ENCODE measurements around the gene CRYZL1.

CRYZL1 gene

GRCh38 chr21:33567914-33568313 is 73.6 kb downstream of the CRYZL1 start:
- Histone ChIP-seq H3K9ac (ENCODE audit: insufficient read length) (no peak overlapping the region), H3K36me3 (ENCODE audit: insufficient read depth, low read length) (peaks cover 89% of the 10 kb centered on the region), H3K27ac (no peak overlapping the region), H3K4me3 (no peak overlapping the region), H3K9me3 (ENCODE audit: low read depth, low read length) (no peaks in the 10 kb centered on the region)
- TF ChIP-seq FOXP2 (optimal IDR thresholded peaks at IDR 0.05; ENCODE audit: control extremely low read depth, extremely low read length, insufficient read depth) (no peak), POLR2AphosphoS5 (IDR thresholded peaks at IDR 0.05; ENCODE audit: borderline replicate concordance, low read depth, low read length) (no peak), EZH2 (IDR thresholded peaks at IDR 0.05) (no peak)
- DNase-seq (ENCODE audit: low read depth, low spot score) = no peak

GRCh38 chr21:33566514-33566913 is 75.0 kb downstream of the CRYZL1 start:
- Histone ChIP-seq H3K9ac (ENCODE audit: insufficient read length) (no peak overlapping the region), H3K36me3 (ENCODE audit: insufficient read depth, low read length) (peaks cover 89% of the 10 kb centered on the region), H3K27ac (peak overlapping the region; percentile 55; the same call in 1 of the 2 replicates), H3K4me3 (no peak overlapping the region), H3K9me3 (ENCODE audit: low read depth, low read length) (no peaks in the 10 kb centered on the region)
- TF ChIP-seq EZH2 (IDR thresholded peaks at IDR 0.05) (no peak), POLR2AphosphoS5 (IDR thresholded peaks at IDR 0.05; ENCODE audit: borderline replicate concordance, low read depth, low read length) (no peak), FOXP2 (optimal IDR thresholded peaks at IDR 0.05; ENCODE audit: control extremely low read depth, extremely low read length, insufficient read depth) (no peak)
- DNase-seq (ENCODE audit: low read depth, low spot score) = no peak

- Histone ChIP-seq H3K27ac (no peak overlapping the region), H3K36me3 (ENCODE audit: insufficient read depth, low read length) (peaks cover 91% of the 10 kb centered on the region)
- no peak for DNase-seq (ENCODE audit: low read depth, low spot score)
Measured at GRCh38 chr21:33562389-33562788, 79.2 kb downstream of the CRYZL1 start.

GRCh38 chr21:33561373-33561772 is 80.2 kb downstream of the CRYZL1 start:
- Histone ChIP-seq H3K36me3 (ENCODE audit: insufficient read depth, low read length) (peaks cover 93% of the 10 kb centered on the region), H3K4me3 (no peak overlapping the region), H3K9ac (ENCODE audit: insufficient read length) (no peak overlapping the region), H3K9me3 (ENCODE audit: low read depth, low read length) (no peaks in the 10 kb centered on the region), H3K27ac (no peak overlapping the region)
- TF ChIP-seq FOXP2 (optimal IDR thresholded peaks at IDR 0.05; ENCODE audit: control extremely low read depth, extremely low read length, insufficient read depth) (no peak), POLR2AphosphoS5 (IDR thresholded peaks at IDR 0.05; ENCODE audit: borderline replicate concordance, low read depth, low read length) (no peak)
- no peak for DNase-seq (ENCODE audit: low read depth, low spot score)

More at GRCh38 chr21:33562389-33562788, 79.2 kb downstream of the CRYZL1 start:
- no peak overlapping the region for H3K9ac ChIP-seq (ENCODE audit: insufficient read length)
- no peak for TF ChIP-seq FOXP2 (optimal IDR thresholded peaks at IDR 0.05; ENCODE audit: control extremely low read depth, extremely low read length, insufficient read depth)
- TF ChIP-seq POLR2AphosphoS5 (IDR thresholded peaks at IDR 0.05; ENCODE audit: borderline replicate concordance, low read depth, low read length) = no peak
- no peak for TF ChIP-seq EZH2 (IDR thresholded peaks at IDR 0.05)
- no peaks in the 10 kb centered on the region for H3K9me3 ChIP-seq (ENCODE audit: low read depth, low read length)
- H3K4me3 ChIP-seq = no peak overlapping the region

GRCh38 chr21:33560965-33561364 is 80.6 kb downstream of the CRYZL1 start:
- H3K27ac ChIP-seq = no peak overlapping the region
- H3K9ac ChIP-seq (ENCODE audit: insufficient read length) = no peak overlapping the region
- no peaks in the 10 kb centered on the region for H3K9me3 ChIP-seq (ENCODE audit: low read depth, low read length)
- peaks cover 94% of the 10 kb centered on the region for H3K36me3 ChIP-seq (ENCODE audit: insufficient read depth, low read length)
- H3K4me3 ChIP-seq = no peak overlapping the region
- TF ChIP-seq EZH2 (IDR thresholded peaks at IDR 0.05) (no peak), FOXP2 (optimal IDR thresholded peaks at IDR 0.05; ENCODE audit: control extremely low read depth, extremely low read length, insufficient read depth) (no peak), POLR2AphosphoS5 (IDR thresholded peaks at IDR 0.05; ENCODE audit: borderline replicate concordance, low read depth, low read length) (no peak)
- no peak for DNase-seq (ENCODE audit: low read depth, low spot score)

GRCh38 chr21:33559813-33560212 is 81.7 kb downstream of the CRYZL1 start:
- H3K9ac ChIP-seq (ENCODE audit: insufficient read length) = no peak overlapping the region
- TF ChIP-seq POLR2AphosphoS5 (IDR thresholded peaks at IDR 0.05; ENCODE audit: borderline replicate concordance, low read depth, low read length) (no peak), FOXP2 (optimal IDR thresholded peaks at IDR 0.05; ENCODE audit: control extremely low read depth, extremely low read length, insufficient read depth) (no peak), EZH2 (IDR thresholded peaks at IDR 0.05) (no peak)
- no peak overlapping the region for H3K27ac ChIP-seq
- no peak for DNase-seq (ENCODE audit: low read depth, low spot score)
- no peaks in the 10 kb centered on the region for H3K9me3 ChIP-seq (ENCODE audit: low read depth, low read length)
- no peak overlapping the region for H3K4me3 ChIP-seq
- H3K36me3 ChIP-seq (ENCODE audit: insufficient read depth, low read length) = peaks cover 93% of the 10 kb centered on the region

GRCh38 chr21:33558777-33559421 is 82.6 kb downstream of the CRYZL1 start:
- DNase-seq (ENCODE audit: low read depth, low spot score) = no peak
- Histone ChIP-seq H3K4me3 (no peak overlapping the region), H3K27ac (no peak overlapping the region), H3K36me3 (ENCODE audit: insufficient read depth, low read length) (peaks cover 95% of the 10 kb centered on the region), H3K9me3 (ENCODE audit: low read depth, low read length) (no peaks in the 10 kb centered on the region), H3K9ac (ENCODE audit: insufficient read length) (no peak overlapping the region)
- TF ChIP-seq POLR2AphosphoS5 (IDR thresholded peaks at IDR 0.05; ENCODE audit: borderline replicate concordance, low read depth, low read length) (no peak), FOXP2 (optimal IDR thresholded peaks at IDR 0.05; ENCODE audit: control extremely low read depth, extremely low read length, insufficient read depth) (no peak), EZH2 (IDR thresholded peaks at IDR 0.05) (no peak)

GRCh38 chr21:33557447-33557846 is 84.1 kb downstream of the CRYZL1 start:
- Histone ChIP-seq H3K27ac (no peak overlapping the region), H3K9me3 (ENCODE audit: low read depth, low read length) (no peaks in the 10 kb centered on the region), H3K4me3 (no peak overlapping the region), H3K36me3 (ENCODE audit: insufficient read depth, low read length) (peaks cover 95% of the 10 kb centered on the region), H3K9ac (ENCODE audit: insufficient read length) (no peak overlapping the region)
- DNase-seq (ENCODE audit: low read depth, low spot score) = no peak
- TF ChIP-seq FOXP2 (optimal IDR thresholded peaks at IDR 0.05; ENCODE audit: control extremely low read depth, extremely low read length, insufficient read depth) (no peak), EZH2 (IDR thresholded peaks at IDR 0.05) (no peak), POLR2AphosphoS5 (IDR thresholded peaks at IDR 0.05; ENCODE audit: borderline replicate concordance, low read depth, low read length) (no peak)

- Histone ChIP-seq H3K4me3 (no peak overlapping the region), H3K27ac (no peak overlapping the region), H3K36me3 (ENCODE audit: insufficient read depth, low read length) (peaks cover 96% of the 10 kb centered on the region), H3K9ac (ENCODE audit: insufficient read length) (no peak overlapping the region), H3K9me3 (ENCODE audit: low read depth, low read length) (no peaks in the 10 kb centered on the region)
- DNase-seq (ENCODE audit: low read depth, low spot score) = no peak
- no peak for TF ChIP-seq POLR2AphosphoS5 (IDR thresholded peaks at IDR 0.05; ENCODE audit: borderline replicate concordance, low read depth, low read length)
- TF ChIP-seq FOXP2 (optimal IDR thresholded peaks at IDR 0.05; ENCODE audit: control extremely low read depth, extremely low read length, insufficient read depth) = no peak
- no peak for TF ChIP-seq EZH2 (IDR thresholded peaks at IDR 0.05)
Measured at GRCh38 chr21:33554982-33555344, 86.6 kb downstream of the CRYZL1 start.
